HG03135 (cell line): ENCODE measurements around the gene TACC2.

Source experiments
- ATAC-seq: cut with Tn5 transposase; IDR thresholded peaks from one replicate; pipeline ENCODE4 v1.9.1; 2021; ENCODE audit warnings: mild to moderate bottlenecking, moderate library complexity; ENCODE audit not compliant: unreplicated experiment

Gene TACC2

DNA sequence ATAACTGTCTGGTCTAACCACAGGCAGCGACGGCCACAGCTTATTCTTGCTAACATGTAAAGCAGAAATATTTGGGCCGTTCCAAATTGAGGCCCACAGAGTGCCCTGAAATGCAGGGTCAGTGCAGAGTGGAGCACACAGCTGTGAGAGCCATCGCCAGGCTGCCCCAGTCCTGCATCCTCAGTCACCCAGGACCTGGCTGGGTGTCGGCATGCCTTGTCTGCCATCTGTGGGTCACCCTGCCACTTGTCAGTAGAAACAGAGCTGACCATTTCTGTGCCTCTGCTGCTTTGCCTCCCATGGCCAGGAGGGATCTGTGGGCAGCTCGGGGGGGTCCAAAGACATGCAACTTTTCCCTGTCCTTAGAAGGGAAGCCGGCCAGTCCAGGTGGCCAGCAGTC is 224.8 kb downstream of the TACC2 start:
- no peak for ATAC-seq

DNA sequence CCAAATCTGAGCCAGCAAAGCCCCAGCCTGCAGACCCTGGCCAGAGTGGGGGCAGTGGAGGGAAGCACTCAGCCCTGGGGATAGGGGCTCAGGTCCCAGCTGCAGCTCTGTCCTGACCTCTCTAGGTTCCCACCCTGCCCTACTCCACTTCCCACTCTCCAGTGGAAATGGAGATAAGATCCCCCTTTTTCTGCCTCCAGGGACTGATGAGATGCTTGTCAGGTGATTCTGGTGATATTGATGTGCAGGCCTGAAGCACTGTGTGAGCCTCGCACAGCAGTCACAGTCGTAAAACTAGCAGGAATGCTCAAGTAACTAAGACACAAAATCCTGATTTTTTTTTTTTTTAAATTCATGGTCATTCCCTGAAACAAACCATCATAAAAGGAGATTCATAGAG is 227.1 kb downstream of the TACC2 start:
- no peak for ATAC-seq

GRCh38 chr10:122219340-122219739 is 230.4 kb downstream of the TACC2 start:
- ATAC-seq, result no peak

- ATAC-seq, result no peak
These were observed 231.8 kb downstream of the TACC2 start for GRCh38 chr10:122220736-122221135.

GRCh38 chr10:122221958-122222357 is 233.0 kb downstream of the TACC2 start:
- no peak for ATAC-seq

DNA sequence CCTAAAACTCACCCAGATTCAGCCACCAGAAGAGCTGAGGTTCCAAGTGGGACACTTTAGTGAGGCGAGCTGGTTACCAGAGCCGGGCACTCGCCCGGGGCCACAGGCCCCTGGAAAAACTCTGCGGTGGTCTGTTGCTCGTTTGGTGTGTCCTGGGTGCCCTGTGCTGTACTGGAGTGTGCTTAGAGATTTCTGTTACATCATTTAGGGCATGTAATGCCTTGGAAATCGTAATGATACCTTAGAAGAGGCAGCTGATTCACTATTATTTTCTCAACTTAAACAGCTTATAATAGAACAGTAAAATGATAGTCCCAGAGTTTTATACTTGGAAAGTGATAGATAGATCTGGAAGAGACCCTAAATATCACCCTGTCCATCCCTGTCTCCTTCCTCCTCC is 233.7 kb downstream of the TACC2 start:
- ATAC-seq, result no peak

GRCh38 chr10:122224159-122224558 is 235.2 kb downstream of the TACC2 start:
- ATAC-seq, result no peak

- ATAC-seq, result no peak
These were observed 236.4 kb downstream of the TACC2 start for GRCh38 chr10:122225330-122225729.

DNA sequence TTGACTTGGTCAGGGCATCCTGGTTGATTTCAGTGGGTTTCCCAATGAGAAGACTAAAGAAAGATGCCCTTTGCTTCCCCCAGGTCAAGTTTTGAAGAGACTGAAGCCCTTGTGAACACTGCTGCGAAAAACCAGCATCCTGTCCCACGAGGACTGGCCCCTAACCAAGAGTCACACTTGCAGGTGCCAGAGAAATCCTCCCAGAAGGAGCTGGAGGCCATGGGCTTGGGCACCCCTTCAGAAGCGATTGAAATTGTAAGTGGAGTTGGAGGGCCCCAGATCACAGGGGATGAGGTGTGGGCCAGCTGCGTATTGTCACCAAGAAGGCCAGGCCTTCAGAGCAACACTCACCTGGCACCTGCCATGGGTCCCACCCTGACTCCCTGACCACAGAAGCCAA is 238.8 kb downstream of the TACC2 start:
- ATAC-seq, result no peak

GRCh38 chr10:122229666-122230065 is 240.7 kb downstream of the TACC2 start:
- no peak for ATAC-seq

- ATAC-seq, result no peak
These were observed 241.3 kb downstream of the TACC2 start for GRCh38 chr10:122230222-122230621.

- ATAC-seq, result no peak
These were observed 243.8 kb downstream of the TACC2 start for GRCh38 chr10:122232769-122233168.

DNA sequence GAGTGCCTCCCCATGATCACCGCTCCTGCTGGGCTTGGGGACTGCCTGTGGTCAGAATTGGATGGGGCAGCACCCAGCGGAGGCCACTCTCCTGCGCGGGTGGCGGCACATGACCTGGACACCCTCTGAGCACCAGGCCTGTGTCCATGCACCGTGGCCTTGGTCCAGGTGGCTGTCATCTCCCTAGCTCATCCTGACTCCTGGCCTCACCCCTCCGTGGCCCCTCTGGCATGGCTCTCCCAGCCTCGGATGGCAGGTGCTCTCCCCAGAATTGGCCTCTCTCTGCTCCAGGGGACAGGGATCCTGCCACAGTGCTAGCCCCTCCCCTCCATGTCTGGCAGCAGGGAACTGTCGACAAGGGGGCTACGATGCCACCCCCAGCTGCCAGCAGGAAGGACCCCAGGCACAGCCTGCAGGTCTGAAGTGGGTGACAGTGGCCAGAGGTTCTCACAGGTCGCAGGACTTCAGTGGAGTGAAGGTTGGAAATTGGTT is 244.9 kb downstream of the TACC2 start:
- ATAC-seq, result no peak

GRCh38 chr10:122234416-122234815 is 245.5 kb downstream of the TACC2 start:
- ATAC-seq, result no peak

GRCh38 chr10:122236690-122237306 is 247.8 kb downstream of the TACC2 start:
- ATAC-seq, result no peak

DNA sequence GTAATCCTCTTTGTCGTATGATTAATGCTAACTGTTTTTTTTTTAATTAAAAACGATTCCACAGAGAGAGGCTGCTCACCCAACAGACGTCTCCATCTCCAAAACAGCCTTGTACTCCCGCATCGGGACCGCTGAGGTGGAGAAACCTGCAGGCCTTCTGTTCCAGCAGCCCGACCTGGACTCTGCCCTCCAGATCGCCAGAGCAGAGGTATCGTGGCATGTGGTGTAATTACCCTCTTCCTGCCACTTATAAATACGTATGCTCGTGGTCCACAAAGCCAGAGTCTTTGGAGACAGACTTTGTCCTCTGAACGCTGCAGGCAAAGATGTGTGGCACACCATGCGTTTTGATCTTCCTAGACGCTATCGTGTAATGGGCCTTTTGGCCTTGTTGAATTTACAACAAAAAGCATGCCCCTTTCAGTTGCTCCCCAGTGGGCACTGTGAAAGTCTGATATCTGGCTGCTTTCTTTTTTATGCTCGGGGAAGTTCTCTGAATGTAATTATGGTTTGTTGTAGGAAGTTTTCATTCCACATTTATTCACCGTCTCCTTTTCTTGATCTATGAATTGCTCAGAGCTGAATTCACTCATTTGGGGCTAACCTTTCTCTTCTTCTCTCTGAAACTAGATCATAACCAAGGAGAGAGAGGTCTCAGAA is 248.5 kb downstream of the TACC2 start:
- ATAC-seq, result no peak

GRCh38 chr10:122239578-122240257 is 250.8 kb downstream of the TACC2 start:
- ATAC-seq, result no peak

GRCh38 chr10:122240401-122240800 is 251.4 kb downstream of the TACC2 start:
- ATAC-seq, result no peak

DNA sequence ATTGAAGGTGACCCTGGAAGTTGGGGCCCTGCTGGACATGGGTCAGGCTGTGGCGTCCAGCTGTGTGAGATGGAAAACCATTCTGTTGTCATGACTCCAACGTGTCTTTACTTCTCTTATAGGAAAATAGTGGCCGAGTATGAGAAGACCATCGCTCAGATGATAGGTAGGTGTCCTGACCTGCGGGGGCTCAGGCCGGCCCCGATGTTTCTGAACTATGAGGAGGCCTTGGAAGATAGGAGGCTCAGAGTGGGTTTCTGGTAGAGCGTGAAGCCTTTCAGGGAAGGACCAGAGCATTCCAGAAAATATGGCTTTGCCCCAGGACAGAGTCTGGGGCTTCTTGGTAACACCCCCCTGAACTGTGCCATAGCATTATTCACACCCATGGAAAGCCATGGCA is 252.9 kb downstream of the TACC2 start:
- ATAC-seq, result no peak

DNA sequence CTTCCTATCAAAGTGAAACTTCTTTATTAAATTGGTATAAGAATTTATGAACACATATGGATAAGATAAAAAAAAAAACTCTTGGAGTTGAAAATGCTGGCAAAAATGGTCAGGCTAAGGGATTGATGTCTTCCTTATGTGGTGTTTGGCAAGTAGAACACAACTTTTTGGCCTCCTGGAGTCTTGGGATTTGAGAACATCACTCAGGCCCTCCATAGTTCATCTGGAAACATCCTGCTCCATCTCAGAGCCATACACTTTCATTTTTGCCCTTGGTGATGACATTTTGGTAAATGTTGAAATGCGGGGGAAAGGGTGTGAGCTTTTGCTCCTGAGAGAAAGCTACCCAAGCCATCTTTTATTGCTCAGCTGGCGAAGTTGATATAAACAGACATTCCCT is 254.6 kb downstream of the TACC2 start:
- no peak for ATAC-seq

DNA sequence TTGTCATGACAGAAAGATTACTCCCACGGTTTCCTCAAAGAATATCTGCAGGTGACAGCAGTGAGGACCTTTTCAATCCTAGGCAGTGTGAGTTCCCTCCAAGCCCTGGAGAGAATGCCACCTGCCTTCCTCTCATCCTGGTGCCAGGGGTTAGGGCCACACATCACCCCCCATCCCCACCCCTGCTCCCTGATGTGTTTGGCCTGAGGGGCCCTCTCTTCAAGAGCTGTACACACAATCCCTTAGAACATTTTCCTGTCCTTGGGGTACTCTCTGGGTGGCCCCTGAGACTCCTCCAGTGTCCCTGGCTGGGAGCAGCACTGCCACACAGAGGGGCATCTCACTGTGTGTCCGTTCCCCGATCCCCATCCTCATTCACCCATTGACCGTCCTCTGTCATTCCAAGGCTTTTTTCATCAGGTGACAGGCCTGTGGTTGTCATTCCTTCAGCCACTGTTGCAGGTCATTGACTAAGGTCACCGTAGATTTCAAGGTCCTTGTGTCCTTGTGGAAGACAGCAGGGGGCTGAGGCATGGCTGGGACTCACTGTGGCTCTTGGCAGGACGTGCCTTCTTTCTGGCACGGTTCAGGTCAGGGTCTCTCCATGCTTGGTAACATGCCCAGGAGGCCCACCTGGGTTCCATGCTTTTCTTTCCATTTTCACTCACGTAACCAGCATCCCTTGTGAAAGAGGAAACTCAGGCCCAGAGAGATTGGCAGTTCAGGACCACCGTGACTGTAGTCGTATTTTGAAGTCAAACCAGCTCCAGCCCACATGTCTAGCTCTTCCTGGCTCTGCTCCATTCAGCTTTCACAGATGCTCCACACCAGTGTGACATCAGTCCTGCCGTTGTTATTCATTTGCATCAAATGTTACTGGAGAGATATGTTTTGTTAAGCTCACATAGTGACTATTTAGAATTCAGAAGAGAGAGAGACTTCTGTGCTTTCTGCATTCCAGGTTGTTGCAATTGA is 255.3 kb downstream of the TACC2 start:
- ATAC-seq, result no peak
